Thyroid gland (tissue), 4 donors: ENCODE data around the gene TYROBP. TPM values are rescaled to one million over a fixed set of nuclear protein-coding genes. Genes with fewer than 3 reads are reported as not detected.

Source experiments
- DNase-seq, 2 donors: peaks; one replicate each; pipeline ENCODE4 v3.0.0-alpha.2; 2019
- H3K27ac ChIP-seq, 3 donors: fragments of 200-600 bp; sonication (generic); 1 replicate in 2 of 3; 2 replicates in 1 of 3; pipeline ENCODE4 v1.5.1; 2016 to 2019; ENCODE audit warnings: mild to moderate bottlenecking in 1 of 3, moderate library complexity in 1 of 3
- H3K27me3 ChIP-seq: fragments of 200-600 bp; sonication (generic); one replicate; pipeline ENCODE4 v1.5.1; 2019
- H3K36me3 ChIP-seq, 2 donors: fragments of 200-600 bp; sonication (generic); one replicate each; pipeline ENCODE4 v1.5.1; 2016 to 2019
- H3K4me1 ChIP-seq, 2 donors: fragments of 200-600 bp; sonication (generic); one replicate each; pipeline ENCODE4 v1.5.1; 2017 to 2019
- H3K4me3 ChIP-seq, 3 donors: fragments of 200-600 bp; sonication (generic); replicated peaks in 1 of 3; 1 replicate in 2 of 3; 2 replicates in 1 of 3; pipeline ENCODE4 v1.5.1; 2016; ENCODE audit warnings: mild to moderate bottlenecking in 1 of 3
- H3K9me3 ChIP-seq: fragments of 200-600 bp; sonication (generic); one replicate; pipeline ENCODE4 v1.5.1; 2017
- POLR2A ChIP-seq, 2 donors: fragments of 450-650 bp; IDR thresholded peaks; one replicate each; pipeline ENCODE4 v1.6.1; 2017; ENCODE audit warnings: antibody characterized with exemption in 2 of 2, mild to moderate bottlenecking in 2 of 2, moderate library complexity in 1 of 2
- WGBS, 2 donors: methylation state at CpG; one replicate each; pipeline ENCODE4 v1.1.5; 2017; 5-methylcytosine and 5-hydroxymethylcytosine counted together
- intact Hi-C: fragments of 100-400 bp; cut with DNase I; formaldehyde crosslinking; loops from one replicate; pipeline ENCODE4 v1.15.1; 2023
- total RNA-seq, 4 donors: library from RNA; depleted of rRNA; stranded (reverse); fragments of >200 nt; gene quantifications; one replicate each; pipeline ENCODE4 v1.2.3, GENCODE V29; 2016
- TF ChIP-seq, protein P1 (sequence below), 6 experiments: fragments of 200-600 bp in 3 of 6; fragments of 450-650 bp in 3 of 6; sonication (generic) in 3 of 6; IDR thresholded peaks; one replicate each; pipeline ENCODE4 v1.5.1; 2016 to 2019; ENCODE audit warnings: antibody characterized with exemption in 6 of 6, mild to moderate bottlenecking in 2 of 6, inconsistent platforms in 1 of 6, moderate library complexity in 1 of 6

The TYROBP gene
- total RNA-seq, 4 donors from 2014 or later = 10.1 to 80.4 (median 27.5) TPM

- Histone ChIP-seq H3K4me1 (peaks cover 11 to 17% of the 10 kb centered on the region in 2 donors), H3K27ac (no peak overlapping the region), H3K36me3 (peaks cover 13 to 14% of the 10 kb centered on the region in 2 donors), H3K9me3 (no peaks in the 10 kb centered on the region), H3K4me3 (no peak overlapping the region), H3K27me3 (no peaks in the 10 kb centered on the region)
- WGBS, 2 donors = 82 to 88% methylated on average over 4 of the region's 4 CpGs
- intact Hi-C loops = no loop called here
- no peak for TF ChIP-seq POLR2A (IDR thresholded peaks at IDR 0.05)
- TF ChIP-seq, protein P1, sequence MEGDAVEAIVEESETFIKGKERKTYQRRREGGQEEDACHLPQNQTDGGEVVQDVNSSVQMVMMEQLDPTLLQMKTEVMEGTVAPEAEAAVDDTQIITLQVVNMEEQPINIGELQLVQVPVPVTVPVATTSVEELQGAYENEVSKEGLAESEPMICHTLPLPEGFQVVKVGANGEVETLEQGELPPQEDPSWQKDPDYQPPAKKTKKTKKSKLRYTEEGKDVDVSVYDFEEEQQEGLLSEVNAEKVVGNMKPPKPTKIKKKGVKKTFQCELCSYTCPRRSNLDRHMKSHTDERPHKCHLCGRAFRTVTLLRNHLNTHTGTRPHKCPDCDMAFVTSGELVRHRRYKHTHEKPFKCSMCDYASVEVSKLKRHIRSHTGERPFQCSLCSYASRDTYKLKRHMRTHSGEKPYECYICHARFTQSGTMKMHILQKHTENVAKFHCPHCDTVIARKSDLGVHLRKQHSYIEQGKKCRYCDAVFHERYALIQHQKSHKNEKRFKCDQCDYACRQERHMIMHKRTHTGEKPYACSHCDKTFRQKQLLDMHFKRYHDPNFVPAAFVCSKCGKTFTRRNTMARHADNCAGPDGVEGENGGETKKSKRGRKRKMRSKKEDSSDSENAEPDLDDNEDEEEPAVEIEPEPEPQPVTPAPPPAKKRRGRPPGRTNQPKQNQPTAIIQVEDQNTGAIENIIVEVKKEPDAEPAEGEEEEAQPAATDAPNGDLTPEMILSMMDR (IDR thresholded peaks at IDR 0.05) = no peak
- DNase-seq = no peak
These were observed 32.7 kb upstream of the TYROBP start for GRCh38 chr19:35940839-35941238.

DNA sequence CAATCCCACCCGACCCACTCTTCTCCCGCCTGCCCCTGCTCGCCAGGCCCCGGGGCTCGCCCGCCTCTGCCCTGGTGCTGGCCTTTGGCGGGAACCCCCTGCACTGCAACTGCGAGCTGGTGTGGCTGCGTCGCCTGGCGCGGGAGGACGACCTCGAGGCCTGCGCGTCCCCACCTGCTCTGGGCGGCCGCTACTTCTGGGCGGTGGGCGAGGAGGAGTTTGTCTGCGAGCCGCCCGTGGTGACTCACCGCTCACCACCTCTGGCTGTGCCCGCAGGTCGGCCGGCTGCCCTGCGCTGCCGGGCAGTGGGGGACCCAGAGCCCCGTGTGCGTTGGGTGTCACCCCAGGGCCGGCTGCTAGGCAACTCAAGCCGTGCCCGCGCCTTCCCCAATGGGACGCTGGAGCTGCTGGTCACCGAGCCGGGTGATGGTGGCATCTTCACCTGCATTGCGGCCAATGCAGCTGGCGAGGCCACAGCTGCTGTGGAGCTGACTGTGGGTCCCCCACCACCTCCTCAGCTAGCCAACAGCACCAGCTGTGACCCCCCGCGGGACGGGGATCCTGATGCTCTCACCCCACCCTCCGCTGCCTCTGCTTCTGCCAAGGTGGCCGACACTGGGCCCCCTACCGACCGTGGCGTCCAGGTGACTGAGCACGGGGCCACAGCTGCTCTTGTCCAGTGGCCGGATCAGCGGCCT, 32.1 kb upstream of the TYROBP start:
- 98% methylated on average over 10 to 24 of the region's 51 CpGs for WGBS, 2 donors
- H3K36me3 ChIP-seq = peaks cover 13 to 14% of the 10 kb centered on the region in 2 donors
- H3K27me3 ChIP-seq = no peaks in the 10 kb centered on the region
- intact Hi-C loops = no loop called here
- no peak overlapping the region for H3K27ac ChIP-seq
- no peak overlapping the region for H3K4me3 ChIP-seq
- DNase-seq = no peak
- peaks cover 16 to 23% of the 10 kb centered on the region in 2 donors for H3K4me1 ChIP-seq
- TF ChIP-seq, protein P1 (IDR thresholded peaks at IDR 0.05) = no peak
- no peak for TF ChIP-seq POLR2A (IDR thresholded peaks at IDR 0.05)
- H3K9me3 ChIP-seq = no peaks in the 10 kb centered on the region

DNA sequence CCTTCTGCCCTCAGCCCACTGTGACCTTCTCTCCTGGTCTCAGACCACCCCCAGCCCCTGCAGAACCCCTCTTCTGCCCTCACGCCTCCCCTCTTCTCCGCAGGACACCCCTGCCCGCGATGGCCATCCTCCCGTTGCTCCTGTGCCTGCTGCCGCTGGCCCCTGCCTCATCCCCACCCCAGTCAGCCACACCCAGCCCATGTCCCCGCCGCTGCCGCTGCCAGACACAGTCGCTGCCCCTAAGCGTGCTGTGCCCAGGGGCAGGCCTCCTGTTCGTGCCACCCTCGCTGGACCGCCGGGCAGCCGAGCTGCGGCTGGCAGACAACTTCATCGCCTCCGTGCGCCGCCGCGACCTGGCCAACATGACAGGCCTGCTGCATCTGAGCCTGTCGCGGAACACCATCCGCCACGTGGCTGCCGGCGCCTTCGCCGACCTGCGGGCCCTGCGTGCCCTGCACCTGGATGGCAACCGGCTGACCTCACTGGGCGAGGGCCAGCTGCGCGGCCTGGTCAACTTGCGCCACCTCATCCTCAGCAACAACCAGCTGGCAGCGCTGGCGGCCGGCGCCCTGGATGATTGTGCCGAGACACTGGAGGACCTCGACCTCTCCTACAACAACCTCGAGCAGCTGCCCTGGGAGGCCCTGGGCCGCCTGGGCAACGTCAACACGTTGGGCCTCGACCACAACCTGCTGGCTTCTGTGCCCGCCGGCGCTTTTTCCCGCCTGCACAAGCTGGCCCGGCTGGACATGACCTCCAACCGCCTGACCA, 31.4 kb upstream of the TYROBP start:
- WGBS, 2 donors = 93 to 94% methylated on average over 14 to 55 of the region's 55 CpGs

GRCh38 chr19:35938282-35939224, 30.5 kb upstream of the TYROBP start:
- Histone ChIP-seq H3K9me3 (no peaks in the 10 kb centered on the region), H3K36me3 (peaks cover 10 to 13% of the 10 kb centered on the region in 2 donors), H3K27me3 (no peaks in the 10 kb centered on the region), H3K27ac (no peak overlapping the region), H3K4me3 (no peak overlapping the region), H3K4me1 (peaks cover 16 to 24% of the 10 kb centered on the region in 2 donors)
- no peak for DNase-seq
- WGBS, 2 donors = 82 to 84% methylated on average over 13 of the region's 13 CpGs
- intact Hi-C loops = loop anchor here (10.0 kb wide), 1 partner anchor 184 kb away; the partner anchor contains the start of genes HSPB6 and PROSER3
- TF ChIP-seq POLR2A (IDR thresholded peaks at IDR 0.05) = no peak
- TF ChIP-seq, protein P1 (IDR thresholded peaks at IDR 0.05) = no peak

More for the DNA sequence above, 31.4 kb upstream of the TYROBP start:
- DNase-seq = no peak
- H3K4me1 ChIP-seq = peaks cover 16 to 24% of the 10 kb centered on the region in 2 donors
- no peak overlapping the region for H3K4me3 ChIP-seq
- no peaks in the 10 kb centered on the region for H3K27me3 ChIP-seq
- no peaks in the 10 kb centered on the region for H3K9me3 ChIP-seq
- H3K36me3 ChIP-seq = peaks cover 10 to 13% of the 10 kb centered on the region in 2 donors
- intact Hi-C loops = loop anchor here (10.0 kb wide), 1 partner anchor 185 kb away; the partner anchor contains the start of genes HSPB6 and PROSER3
- no peak overlapping the region for H3K27ac ChIP-seq
- TF ChIP-seq POLR2A (IDR thresholded peaks at IDR 0.05) = no peak
- TF ChIP-seq, protein P1 (IDR thresholded peaks at IDR 0.05) = no peak
